HepG2 (cell line): ENCODE results near the gene WBP1.

Source experiments
- AGO2 ChIP-seq: fragments of 200-400 bp; formaldehyde crosslinking; optimal IDR thresholded peaks from 2 replicates; pipeline ENCODE3; 2017; ENCODE audit warnings: mild to moderate bottlenecking, low read depth, low read length, moderate library complexity
- TRAFD1 ChIP-seq: sonication (generic); formaldehyde crosslinking; IDR thresholded peaks from 2 replicates; pipeline ENCODE4 v1.5.1; 2020; ENCODE audit warnings: missing genetic modification reagents, mild to moderate bottlenecking, borderline replicate concordance
- TF ChIP-seq, protein P1 (sequence below): sonication (generic); formaldehyde crosslinking; IDR thresholded peaks from 2 replicates; pipeline ENCODE4 v1.5.0; 2020; ENCODE audit warnings: mild to moderate bottlenecking, missing genetic modification reagents, moderate library complexity

GRCh38 chr2:74418312-74418711 lies 39.9 kb upstream of the WBP1 start:
- TF ChIP-seq, protein P1, sequence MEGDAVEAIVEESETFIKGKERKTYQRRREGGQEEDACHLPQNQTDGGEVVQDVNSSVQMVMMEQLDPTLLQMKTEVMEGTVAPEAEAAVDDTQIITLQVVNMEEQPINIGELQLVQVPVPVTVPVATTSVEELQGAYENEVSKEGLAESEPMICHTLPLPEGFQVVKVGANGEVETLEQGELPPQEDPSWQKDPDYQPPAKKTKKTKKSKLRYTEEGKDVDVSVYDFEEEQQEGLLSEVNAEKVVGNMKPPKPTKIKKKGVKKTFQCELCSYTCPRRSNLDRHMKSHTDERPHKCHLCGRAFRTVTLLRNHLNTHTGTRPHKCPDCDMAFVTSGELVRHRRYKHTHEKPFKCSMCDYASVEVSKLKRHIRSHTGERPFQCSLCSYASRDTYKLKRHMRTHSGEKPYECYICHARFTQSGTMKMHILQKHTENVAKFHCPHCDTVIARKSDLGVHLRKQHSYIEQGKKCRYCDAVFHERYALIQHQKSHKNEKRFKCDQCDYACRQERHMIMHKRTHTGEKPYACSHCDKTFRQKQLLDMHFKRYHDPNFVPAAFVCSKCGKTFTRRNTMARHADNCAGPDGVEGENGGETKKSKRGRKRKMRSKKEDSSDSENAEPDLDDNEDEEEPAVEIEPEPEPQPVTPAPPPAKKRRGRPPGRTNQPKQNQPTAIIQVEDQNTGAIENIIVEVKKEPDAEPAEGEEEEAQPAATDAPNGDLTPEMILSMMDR (CRISPR knock-in tag) = no peak
- TF ChIP-seq AGO2 = no peak
- TF ChIP-seq TRAFD1 (CRISPR knock-in tag) = no peak
